Natural killer cell (primary cell): ENCODE measurements around the gene DDX54. TPM values are rescaled to one million over a fixed set of nuclear protein-coding genes. Genes with fewer than 3 reads are reported as not detected.

Experiments
- ATAC-seq, 3 donors: fragments of 150-1000 bp in 2 of 3; fragments of 200-7000 bp in 1 of 3; cut with Tn5 transposase; 1 replicate in 1 of 3; 2 replicates in 2 of 3; pipeline ENCODE4 v1.10.0; 2021; ENCODE audit warnings: mild to moderate bottlenecking in 2 of 3, moderate library complexity in 2 of 3
- DNase-seq, 2 donors: peaks; one replicate each; pipeline versions ENCODE4 v3.0.0 to v3.0.0-alpha.2; 2013 to 2021; ENCODE audit warnings: mixed read lengths in 1 of 2
- H3K27ac ChIP-seq: one replicate; pipeline ENCODE4 v1.5.1; 2013; ENCODE audit warnings: mild to moderate bottlenecking, low read length
- H3K27me3 ChIP-seq: one replicate; pipeline ENCODE4 v1.6.1; 2013; ENCODE audit warnings: low read length; ENCODE audit not compliant: control insufficient read depth, insufficient read depth
- H3K36me3 ChIP-seq: one replicate; pipeline ENCODE4 v1.6.1; 2013; ENCODE audit warnings: low read length; ENCODE audit not compliant: control insufficient read depth, insufficient read depth
- H3K4me1 ChIP-seq: one replicate; pipeline ENCODE4 v1.6.1; 2013; ENCODE audit warnings: low read length; ENCODE audit not compliant: control insufficient read depth, insufficient read depth
- H3K4me3 ChIP-seq: one replicate; pipeline ENCODE4 v1.5.1; 2013; ENCODE audit warnings: low read length
- H3K9me3 ChIP-seq: one replicate; pipeline ENCODE4 v1.6.1; 2013; ENCODE audit warnings: low read length; ENCODE audit not compliant: control insufficient read depth, insufficient read depth
- H3K27ac Mint-ChIP-seq, 2 donors: one replicate each; pipeline ENCODE4 v1.8.0; 2022; ENCODE audit warnings: mild to moderate bottlenecking in 2 of 2, mixed read lengths in 2 of 2, moderate library complexity in 1 of 2
- H3K27me3 Mint-ChIP-seq, 2 donors: one replicate each; pipeline ENCODE4 v1.8.0; 2022; ENCODE audit warnings: low read depth in 2 of 2, mixed read lengths in 2 of 2
- H3K36me3 Mint-ChIP-seq: one replicate; pipeline ENCODE4 v1.8.0; 2022; ENCODE audit warnings: mixed read lengths
- H3K4me1 Mint-ChIP-seq, 2 donors: one replicate each; pipeline ENCODE4 v1.8.0; 2022; ENCODE audit warnings: mixed read lengths in 2 of 2
- H3K4me3 Mint-ChIP-seq: one replicate; pipeline ENCODE4 v1.8.0; 2022; ENCODE audit warnings: mild to moderate bottlenecking, moderate library complexity, mixed read lengths
- H3K9me3 Mint-ChIP-seq, 2 donors: one replicate each; pipeline ENCODE4 v1.8.0; 2022; ENCODE audit warnings: mixed read lengths in 2 of 2
- CTCF ChIP-seq: fragments of 200-600 bp; IDR thresholded peaks from one replicate; pipeline ENCODE4 v1.8.0; 2022; ENCODE audit warnings: antibody characterized with exemption
- WGBS: methylation state at CpG from one replicate; pipeline ENCODE4 v1.1.7; 2013; ENCODE audit warnings: missing lambda C conversion rate; ENCODE audit not compliant: insufficient coverage; 5-methylcytosine and 5-hydroxymethylcytosine counted together
- intact Hi-C: fragments of 100-400 bp; cut with micrococcal nuclease; formaldehyde crosslinking; loops from one replicate; pipeline ENCODE4 v1.14.2; 2022
- total RNA-seq, 4 donors: library from RNA; stranded (reverse); fragments of 120-200 nt in 1 of 4; gene quantifications; one replicate each; pipeline versions ENCODE4 v1.2.3 to v1.2.4, GENCODE V29; 2013 to 2022

DDX54 gene
- total RNA-seq, 3 donors from 2014 or later (not counting 1 experiment from before 2014, with no cell fraction given), result 84.6 to 100 (median 97.1) TPM

- WGBS, result 96% methylated on average over 19 of the region's 19 CpGs
- peaks cover 18 to 19% of the 10 kb centered on the region in 2 donors for H3K4me1 Mint-ChIP-seq
- Histone ChIP-seq H3K9me3 (no peaks in the 10 kb centered on the region), H3K36me3 (peaks cover 21% of the 10 kb centered on the region), H3K4me3 (no peak overlapping the region), H3K27me3 (no peaks in the 10 kb centered on the region), H3K4me1 (peaks cover 9% of the 10 kb centered on the region), H3K27ac (no peak overlapping the region)
- no peak overlapping the region for H3K4me3 Mint-ChIP-seq
- no peak for ATAC-seq
- no peak overlapping the region for H3K27ac Mint-ChIP-seq
- no peak for DNase-seq
- H3K27me3 Mint-ChIP-seq, result no peaks in the 10 kb centered on the region
- peaks cover 7% of the 10 kb centered on the region for H3K36me3 Mint-ChIP-seq
- no peaks in the 10 kb centered on the region for H3K9me3 Mint-ChIP-seq
- TF ChIP-seq CTCF, result no peak
- intact Hi-C loops, result loop anchor here (10.0 kb wide), 1 partner anchor 144 kb away; the partner anchor contains the start of gene SLC8B1
Measured at GRCh38 chr12:113191227-113191626, 5.9 kb upstream of the DDX54 start.

GRCh38 chr12:113190761-113191160, 5.5 kb upstream of the DDX54 start:
- peaks cover 21% of the 10 kb centered on the region for H3K36me3 ChIP-seq
- no peak overlapping the region for H3K27ac Mint-ChIP-seq
- 94% methylated on average over 4 of the region's 4 CpGs for WGBS

GRCh38 chr12:113189361-113189760, 4.1 kb upstream of the DDX54 start:
- peaks cover 7% of the 10 kb centered on the region for H3K36me3 Mint-ChIP-seq
- H3K27me3 Mint-ChIP-seq, result no peaks in the 10 kb centered on the region
- Histone ChIP-seq H3K27ac (no peak overlapping the region), H3K27me3 (no peaks in the 10 kb centered on the region), H3K4me3 (no peak overlapping the region), H3K4me1 (peaks cover 17% of the 10 kb centered on the region), H3K9me3 (no peaks in the 10 kb centered on the region), H3K36me3 (peaks cover 21% of the 10 kb centered on the region)
- ATAC-seq, result no peak
- H3K9me3 Mint-ChIP-seq, result no peaks in the 10 kb centered on the region
- DNase-seq, result no peak
- H3K4me3 Mint-ChIP-seq, result no peak overlapping the region
- H3K27ac Mint-ChIP-seq, result no peak overlapping the region
- WGBS, result 91% methylated on average over 2 of the region's 2 CpGs
- H3K4me1 Mint-ChIP-seq, result peaks cover 26 to 30% of the 10 kb centered on the region in 2 donors
- intact Hi-C loops, result no loop called here
- no peak for TF ChIP-seq CTCF

More at GRCh38 chr12:113190761-113191160, 5.5 kb upstream of the DDX54 start:
- H3K9me3 ChIP-seq, result no peaks in the 10 kb centered on the region
- H3K27ac ChIP-seq, result no peak overlapping the region
- H3K36me3 Mint-ChIP-seq, result peaks cover 7% of the 10 kb centered on the region
- no peaks in the 10 kb centered on the region for H3K27me3 ChIP-seq
- intact Hi-C loops, result loop anchor here (10.0 kb wide), 1 partner anchor 144 kb away; the partner anchor contains the start of gene SLC8B1
- H3K9me3 Mint-ChIP-seq, result no peaks in the 10 kb centered on the region
- H3K27me3 Mint-ChIP-seq, result no peaks in the 10 kb centered on the region
- no peak for TF ChIP-seq CTCF
- H3K4me1 Mint-ChIP-seq, result peaks cover 21 to 22% of the 10 kb centered on the region in 2 donors
- no peak overlapping the region for H3K4me3 Mint-ChIP-seq
- peaks cover 13% of the 10 kb centered on the region for H3K4me1 ChIP-seq
- DNase-seq (no peak), ATAC-seq (no peak)
- H3K4me3 ChIP-seq, result no peak overlapping the region
